Stimulated activated CD8-positive, alpha-beta memory T cell treated with anti-CD3 and anti-CD28 coated beads, Interleukin-7, amount 100 ng/mL, for 4 hours (primary cell): Measurements from ENCODE around the gene SPATA32.
"Not testable (repeated sequence)": the region's sequence is repeated elsewhere in the genome, so short reads cannot be mapped to it uniquely, and the experiment has no call there.

Experiments
- DNase-seq, 2 donors: peaks; one replicate each; pipeline ENCODE4 v3.0.0-alpha.2; 2020; ENCODE audit warnings: low read depth in 2 of 2

SPATA32 gene, protein sequence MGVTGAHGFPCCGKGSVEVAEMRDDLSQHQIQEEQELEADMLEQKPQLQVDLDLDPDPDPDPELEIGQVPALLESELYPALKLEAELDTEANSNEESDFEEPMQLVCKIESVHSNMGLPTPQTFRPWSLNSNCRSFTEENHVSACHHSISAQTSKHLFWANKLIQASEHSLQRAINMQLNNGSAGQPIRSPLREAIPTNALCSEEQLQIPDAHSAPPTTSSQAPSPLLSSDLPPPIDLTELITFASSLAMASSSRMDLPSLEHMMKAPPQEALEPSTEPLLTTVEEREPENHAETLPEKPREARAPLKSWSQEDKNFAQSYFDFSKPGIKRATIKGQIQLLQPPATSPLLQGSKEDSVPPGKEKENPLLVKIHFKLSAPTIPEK

DNA sequence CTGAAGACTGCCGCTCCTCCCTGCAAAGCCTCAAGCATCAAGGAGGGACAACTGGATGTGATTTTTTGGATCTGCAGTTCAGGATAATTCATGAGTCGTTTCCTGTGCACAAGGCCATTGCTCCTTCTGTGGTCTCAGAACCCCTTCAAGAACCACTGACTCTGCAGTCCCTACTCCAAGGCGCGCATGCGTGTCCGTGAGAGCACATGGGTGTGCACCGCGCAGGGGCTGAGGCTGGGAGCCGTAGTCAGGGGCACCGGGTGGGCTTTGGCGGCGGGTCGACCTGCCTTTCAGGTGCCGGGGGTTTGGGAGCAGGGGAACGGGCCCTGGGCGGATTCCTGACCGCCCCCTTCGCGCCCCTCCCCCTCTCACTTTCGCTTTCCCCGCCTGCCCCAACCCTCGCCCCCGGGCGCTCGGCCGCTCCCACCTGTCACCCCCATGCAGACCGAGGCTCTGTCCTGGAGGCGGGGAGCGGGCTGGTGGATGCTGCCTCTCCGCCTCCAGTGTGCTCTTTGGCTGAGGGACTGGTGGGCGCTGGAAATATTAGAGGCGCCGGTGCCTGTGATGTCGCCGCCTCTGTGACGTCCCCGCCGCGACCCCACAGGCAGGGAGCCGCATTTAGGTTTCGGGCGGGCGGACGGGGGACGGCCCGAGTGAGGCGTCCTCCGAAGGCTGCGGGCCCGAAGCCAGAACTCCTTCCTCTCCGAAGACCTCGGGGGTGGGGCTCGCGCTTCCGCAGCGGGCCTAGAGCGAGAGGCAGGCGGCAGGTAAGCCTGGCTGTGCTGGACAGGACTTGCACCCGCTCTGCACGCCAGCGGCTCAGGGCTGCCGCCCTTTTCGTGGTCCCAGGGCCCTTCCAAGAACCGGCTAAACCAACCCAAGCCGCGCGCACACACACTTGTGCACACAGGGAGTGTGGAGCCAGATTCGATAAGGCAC, at the start of gene SPATA32:
Gene SPATA32 (minus strand): TSS at position 518 of the 939 bp plus-strand sequence. CDS start 78 bp downstream, at position 440.
- peak; percentile 49 to 73 for DNase-seq

DNA sequence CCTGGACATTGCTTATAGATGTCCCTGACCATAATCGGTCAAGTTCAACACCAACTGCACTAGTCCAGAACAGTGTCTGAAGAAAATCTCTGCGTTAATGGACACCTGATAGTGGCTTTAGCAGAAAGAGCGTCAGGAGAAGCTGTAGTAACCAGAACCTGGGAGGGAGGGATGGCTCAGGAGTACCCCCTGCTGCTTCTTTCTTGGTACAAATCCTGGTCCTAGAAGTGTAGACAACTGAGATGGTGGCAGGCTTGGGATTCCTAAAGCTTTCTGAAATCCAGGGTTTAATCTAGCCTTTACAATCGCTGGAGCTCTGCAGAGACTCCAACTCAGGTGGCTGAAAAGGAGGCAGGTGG, 49.5 kb upstream of the SPATA32 start:
- DNase-seq: no peak

DNA sequence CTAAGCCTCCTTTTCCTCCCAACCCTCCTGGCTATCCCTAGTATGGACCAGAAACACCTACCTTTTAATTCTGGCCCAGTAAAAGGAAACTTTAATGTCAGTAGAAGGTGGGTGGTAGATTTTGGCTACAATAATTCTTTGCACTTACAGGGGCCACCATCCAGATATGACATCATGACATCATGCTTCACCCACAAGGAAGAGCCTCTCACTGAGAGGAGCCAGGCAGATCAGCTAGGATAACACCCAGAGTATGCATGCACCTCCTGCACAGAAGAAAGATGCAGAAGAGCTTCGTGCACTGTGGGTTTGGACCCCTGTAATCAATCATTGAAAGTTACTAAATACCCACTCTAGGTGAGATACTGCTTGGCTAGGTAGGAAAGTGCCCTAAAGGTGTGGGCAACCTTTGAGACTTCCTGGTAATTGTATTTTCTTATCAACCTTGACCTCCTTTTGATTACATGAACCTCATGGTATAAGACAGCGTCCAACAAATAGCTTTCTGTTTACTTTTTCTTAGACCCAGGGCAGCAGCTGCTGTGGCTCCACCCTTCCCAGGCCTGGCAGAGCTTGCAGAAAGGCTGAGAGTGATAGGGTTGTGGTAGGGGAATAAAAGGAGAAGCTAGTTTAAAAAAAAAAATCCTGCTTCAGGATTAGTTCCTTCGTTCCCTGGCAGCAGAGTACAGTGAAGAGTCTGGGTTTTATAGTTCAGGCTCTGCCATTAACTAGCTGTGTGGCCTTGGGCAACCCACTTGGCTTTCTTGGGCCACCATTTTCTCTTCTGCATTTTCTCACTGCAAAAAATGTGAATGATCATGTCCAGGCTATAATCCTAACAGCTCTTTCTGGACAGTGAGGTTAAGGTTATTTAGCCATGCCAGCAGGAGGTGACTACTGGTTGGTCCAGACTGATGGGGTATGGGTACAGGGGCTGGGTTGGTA, 48.8 kb upstream of the SPATA32 start:
- DNase-seq: no peak

DNA sequence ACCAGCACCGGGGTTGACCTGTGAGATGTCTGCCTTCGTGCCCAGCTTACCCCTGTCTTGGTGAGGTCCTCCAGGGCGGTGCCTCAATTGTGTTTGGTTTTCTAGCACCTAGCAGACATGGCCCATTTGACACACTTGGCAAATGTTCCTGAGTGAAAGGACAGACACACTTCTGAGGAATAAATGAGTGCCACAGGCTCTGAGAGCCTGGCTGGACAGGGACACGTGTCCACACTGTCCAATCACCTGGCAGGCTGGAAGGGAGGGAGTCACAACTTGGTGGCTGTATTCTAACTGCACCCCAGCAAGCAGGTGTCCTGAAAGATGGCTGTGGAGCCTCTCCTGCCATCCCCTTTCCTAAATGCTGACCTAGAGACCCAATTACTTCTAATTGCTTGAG, 47.5 kb upstream of the SPATA32 start:
- no peak for DNase-seq

DNA sequence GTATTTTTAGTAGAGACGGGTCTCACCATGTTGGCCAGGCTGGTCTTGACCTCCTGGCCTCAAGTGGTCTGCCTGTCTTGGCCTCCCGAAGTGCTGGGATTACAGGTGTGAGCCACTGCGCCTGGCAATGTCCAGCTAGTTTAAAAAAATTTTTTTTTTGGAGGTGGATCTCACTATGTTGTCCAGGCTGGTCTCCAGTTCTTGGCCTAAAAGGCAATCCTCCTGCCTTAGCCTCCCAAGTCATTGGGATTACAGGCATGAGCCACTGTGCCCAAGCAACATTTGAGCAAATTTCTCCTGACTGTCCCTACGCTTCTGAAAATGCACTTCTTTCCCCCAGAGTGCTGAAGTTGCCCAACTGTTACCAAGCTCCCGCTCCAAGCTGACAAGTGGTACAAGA, 46.9 kb upstream of the SPATA32 start:
- no peak for DNase-seq

DNA sequence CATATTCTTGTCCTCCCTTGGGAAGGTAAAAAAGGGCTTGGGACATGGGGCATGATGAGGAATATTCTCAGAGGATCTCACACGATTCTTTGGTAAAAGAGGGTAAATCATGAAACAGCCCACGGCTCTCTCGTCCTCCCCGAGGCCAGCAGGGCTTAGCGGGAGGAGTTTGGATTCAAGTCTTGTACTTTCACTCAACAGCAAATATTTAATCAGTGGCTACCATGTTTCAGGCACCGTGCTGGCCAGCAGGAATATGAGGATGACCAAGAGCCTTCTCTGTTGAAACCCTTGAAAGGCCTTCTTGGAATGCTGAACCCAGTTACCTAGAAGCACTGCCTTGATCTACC, 46.1 kb upstream of the SPATA32 start:
- DNase-seq: no peak

DNA sequence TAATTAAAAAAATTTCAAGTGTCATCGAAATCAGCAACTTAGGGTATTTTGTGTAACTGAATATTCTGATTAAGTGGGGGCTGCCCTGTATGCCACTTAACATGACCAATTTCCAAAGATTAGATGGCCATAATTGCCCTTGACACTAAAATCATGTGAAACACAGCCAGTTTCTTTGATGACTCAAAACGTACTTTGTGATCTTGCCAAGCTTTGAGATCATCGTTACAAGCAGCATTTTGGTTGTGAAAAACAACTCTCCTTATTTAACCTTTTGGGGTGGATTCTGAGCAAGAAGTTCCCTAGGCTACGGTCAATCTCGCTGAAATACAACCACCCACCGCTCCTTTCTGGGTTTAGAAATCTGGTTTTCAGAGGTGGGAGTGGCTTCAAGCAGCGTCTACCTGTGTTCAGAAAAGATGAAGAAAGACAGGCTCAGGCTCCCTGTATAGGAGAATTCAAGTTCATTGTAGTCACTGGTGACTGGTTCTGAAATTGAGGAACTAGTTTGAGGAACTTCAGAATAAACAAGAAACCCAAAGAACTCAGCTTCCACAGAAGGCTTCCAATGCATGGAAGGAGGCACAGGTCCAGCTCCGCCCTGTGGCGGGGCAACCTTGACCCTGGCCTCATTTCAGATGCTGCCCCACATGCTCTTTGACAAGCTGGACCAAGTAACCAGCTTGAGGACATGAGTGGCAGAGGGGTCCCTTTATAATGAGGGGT, 45.6 kb upstream of the SPATA32 start:
- peak in 1 of 2 donors; percentile 35 for DNase-seq

DNA sequence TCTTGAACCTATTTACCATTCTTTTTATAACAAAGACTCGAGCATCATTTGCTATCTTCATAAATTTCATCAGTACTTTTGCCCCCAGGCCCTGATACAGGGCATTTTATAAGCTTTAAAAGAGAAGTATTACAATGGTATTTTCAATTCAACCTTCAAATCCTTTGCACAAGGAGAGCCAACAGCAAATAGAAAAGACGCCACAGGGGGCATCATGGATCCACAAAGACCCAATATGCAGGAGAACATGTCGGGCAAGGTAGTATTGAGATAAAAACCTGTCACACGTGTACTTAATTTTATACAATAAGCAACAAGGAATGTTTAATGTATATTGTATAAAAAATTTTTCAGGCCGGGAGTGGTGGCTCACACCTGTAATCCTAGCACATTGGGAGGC, 44.7 kb upstream of the SPATA32 start:
- DNase-seq: no peak

DNA sequence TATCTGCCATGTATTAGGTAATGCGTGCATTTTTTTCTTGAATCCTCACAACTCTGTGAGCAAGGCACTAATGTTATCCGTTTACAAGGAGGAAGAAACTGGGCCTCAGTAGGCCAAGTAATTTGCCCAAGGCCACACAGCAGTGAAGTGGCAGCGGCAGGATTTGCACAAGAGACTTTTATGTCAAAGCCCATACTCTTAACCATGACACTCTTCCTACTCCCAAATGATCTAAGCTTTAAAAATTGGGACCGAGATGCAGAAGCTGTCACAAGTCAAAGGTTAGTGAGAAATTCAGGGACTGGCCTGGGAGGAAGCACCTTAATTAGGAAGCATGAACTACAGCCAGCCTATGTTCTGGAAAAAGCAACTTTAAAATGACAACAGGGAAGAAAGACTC, 44.2 kb upstream of the SPATA32 start:
- no peak for DNase-seq

DNA sequence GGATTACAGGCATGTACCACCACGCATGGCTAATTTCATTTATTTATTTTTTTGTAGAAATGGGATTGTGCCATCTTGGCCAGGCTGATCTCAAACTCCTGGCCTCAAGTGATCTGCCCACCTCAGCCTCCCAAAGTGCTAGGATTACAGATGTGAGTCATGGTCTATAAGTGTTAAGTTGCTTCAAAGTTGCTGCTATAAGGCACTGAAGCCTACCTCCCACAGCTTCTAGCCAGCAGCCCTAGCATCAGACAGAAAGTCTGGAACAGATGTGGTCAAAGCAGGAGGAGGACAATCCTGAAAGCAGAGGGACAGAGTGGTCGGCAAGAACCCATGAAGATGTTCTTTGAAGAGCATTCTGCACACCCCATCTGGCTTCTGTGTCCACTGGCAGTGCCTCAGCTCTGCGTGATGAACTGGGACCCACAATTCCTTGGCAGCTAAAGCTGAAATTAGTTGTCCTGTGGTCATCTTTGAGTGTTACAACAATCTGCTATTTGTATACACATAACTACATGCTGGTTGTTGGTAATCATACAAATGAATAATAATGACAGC, 43.7 kb upstream of the SPATA32 start:
- no peak for DNase-seq

DNA sequence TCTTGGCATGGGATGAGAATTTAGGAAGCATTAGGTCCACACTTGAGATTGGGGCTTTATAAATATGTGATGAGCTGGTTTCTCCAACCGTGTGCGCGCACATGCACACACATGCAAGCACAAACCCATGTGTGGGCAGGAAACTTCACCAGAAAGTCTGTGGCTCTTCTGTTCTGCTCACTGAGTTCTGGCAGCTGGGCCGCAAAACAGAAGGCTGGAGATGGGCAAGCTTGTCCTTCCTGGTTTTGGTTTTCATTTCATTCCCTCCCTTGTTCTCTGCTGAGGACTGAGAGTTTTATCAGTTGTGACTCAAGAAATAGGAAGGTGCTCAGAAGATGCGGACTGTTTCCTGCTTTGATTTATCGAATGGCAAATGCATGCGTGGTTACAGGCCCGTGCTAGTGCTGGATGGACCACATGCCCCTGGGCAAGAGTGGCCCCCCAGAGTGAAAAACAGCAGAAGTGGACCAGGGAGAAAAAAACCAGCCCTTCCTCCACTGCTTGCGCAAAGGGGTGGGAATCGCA, 40.8 kb upstream of the SPATA32 start:
- DNase-seq: peak; percentile 24 to 39

DNA sequence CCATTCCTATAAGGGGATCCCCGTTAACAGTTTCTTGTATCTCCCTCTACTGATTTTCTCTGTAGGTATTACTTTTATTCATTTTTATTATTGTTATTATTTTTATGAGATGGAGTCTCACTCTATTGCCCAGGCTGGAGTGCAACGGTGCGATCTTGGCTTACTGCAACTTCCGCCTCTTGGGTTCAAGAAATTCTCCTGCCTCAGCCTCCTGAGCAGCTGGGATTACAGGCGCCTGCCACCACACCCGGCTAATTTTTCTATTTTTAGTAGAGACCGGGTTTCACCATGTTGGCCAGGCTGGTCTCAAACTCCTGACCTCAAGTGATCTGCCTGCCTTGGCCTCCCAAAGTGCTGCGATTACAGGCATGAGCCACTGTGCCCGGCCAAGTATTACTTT, 40.3 kb upstream of the SPATA32 start:
- DNase-seq: not testable (repeated sequence)

DNA sequence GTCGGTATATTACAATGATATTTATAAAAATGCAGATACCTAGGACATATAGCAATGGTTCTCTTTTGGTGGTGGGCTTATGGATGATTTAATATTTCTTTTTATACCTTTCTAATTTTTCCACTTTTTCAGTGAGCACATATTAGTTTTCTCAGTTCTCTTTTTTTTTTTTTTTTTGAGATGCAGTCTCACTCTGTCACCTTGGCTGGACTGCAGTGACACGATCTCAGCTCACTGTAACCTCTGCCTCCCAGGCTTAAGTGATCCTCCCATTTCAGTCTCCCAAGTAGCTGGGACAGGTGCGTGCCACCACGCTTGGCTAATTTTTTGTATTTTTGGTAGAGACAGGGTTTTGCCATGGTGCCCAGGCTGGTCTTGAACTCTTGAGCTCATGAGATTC, 39.8 kb upstream of the SPATA32 start:
- DNase-seq: no peak

DNA sequence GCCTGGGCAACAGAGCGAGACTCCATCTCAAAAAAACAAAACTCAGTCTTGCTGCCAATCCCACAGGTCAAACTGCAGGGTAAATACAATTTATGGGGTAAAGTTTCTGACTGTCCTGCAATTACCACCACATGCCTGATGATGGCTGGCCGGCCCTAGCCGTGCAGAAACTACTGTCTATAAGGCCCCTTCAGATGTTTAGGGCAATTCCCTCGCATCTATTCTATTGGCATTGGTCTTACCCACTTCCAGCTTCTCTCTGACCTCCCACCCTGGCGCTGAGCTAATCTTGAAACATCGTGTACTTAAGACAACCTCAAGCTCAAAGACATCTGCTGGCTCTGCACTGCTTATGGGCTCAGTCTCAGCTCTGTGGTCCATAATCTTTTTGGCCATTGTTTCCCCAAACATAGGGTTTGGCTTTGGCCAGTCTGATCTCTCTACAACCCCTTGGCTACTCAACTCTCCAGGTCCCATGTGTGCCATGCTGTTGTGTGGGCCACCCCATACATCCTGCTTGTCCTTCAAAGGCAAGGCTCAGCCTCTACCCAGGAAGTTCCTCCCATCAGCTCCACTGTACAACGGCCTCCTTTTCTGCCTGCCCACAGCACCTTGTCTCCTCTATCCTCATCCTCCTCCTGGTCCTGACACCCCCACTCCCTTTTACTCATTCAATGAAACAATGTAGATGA, 38.3 kb upstream of the SPATA32 start:
- DNase-seq: no peak

DNA sequence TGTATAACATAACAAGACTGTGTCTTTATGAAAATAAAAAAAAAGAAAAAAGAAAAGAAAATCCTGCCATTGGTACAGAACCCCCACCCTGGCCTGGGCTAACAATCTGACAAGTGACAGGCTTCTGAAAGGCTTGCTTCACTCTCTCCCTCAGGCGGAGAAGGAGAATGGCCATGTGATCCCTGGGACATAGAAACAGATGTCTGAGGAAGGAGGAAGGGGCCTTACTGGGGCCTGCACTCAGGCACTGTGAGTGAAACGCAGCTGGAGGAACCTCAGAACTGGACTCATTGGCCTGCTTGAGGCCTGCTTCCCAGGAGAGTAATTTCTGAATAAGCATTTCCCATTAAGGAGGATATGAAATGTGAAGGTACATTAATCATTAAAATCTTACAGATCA, 37.5 kb upstream of the SPATA32 start:
- DNase-seq: no peak

DNA sequence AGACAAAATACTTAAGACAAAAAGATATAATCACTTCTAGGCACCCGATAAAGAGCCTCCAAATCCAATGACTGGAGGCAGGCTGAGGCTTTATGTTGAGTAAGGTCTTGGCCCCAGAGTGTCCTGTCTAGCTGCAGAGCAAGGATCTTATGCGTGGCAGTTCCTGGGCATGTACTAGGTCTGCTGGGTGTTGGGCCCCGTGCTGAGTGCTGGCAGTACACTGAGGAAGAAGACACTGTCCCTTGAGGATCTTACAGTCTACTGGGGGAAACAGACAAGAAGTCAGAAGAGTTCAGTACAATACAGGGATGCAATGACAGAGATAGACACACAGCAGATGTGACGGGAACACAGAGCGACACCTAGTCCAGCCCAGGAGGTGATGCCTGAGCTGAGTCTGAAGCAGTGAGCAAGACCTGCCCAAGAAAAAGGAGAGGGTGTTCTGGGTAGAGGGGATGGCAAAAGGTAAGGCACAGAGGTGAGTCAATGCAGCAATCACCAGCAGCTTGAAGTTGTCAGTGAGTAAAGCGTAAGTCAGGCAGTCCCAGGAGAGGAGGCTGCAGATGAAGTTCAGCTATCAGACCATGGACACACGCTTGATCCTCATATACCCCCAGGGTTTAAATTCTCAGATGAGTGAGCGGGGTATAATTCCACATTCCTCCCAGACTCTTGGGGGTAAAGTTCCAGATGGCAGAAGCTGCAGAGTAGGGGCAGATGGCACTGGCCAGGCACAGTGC, 36.8 kb upstream of the SPATA32 start:
- no peak for DNase-seq

DNA sequence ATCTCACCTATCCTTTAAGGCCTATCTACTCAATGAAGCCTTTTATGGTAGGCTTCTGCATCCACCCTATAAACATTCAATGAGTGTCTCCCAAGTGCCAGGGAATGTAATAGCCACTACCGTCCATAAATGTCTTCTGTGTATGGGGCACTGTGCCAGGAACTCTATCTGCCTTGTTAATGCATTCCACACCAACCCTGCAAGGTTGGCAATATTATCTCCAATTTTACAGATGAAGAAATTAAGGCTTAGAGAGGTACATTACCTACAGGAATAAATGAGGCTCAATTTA, 34.9 kb upstream of the SPATA32 start:
- no peak for DNase-seq

DNA sequence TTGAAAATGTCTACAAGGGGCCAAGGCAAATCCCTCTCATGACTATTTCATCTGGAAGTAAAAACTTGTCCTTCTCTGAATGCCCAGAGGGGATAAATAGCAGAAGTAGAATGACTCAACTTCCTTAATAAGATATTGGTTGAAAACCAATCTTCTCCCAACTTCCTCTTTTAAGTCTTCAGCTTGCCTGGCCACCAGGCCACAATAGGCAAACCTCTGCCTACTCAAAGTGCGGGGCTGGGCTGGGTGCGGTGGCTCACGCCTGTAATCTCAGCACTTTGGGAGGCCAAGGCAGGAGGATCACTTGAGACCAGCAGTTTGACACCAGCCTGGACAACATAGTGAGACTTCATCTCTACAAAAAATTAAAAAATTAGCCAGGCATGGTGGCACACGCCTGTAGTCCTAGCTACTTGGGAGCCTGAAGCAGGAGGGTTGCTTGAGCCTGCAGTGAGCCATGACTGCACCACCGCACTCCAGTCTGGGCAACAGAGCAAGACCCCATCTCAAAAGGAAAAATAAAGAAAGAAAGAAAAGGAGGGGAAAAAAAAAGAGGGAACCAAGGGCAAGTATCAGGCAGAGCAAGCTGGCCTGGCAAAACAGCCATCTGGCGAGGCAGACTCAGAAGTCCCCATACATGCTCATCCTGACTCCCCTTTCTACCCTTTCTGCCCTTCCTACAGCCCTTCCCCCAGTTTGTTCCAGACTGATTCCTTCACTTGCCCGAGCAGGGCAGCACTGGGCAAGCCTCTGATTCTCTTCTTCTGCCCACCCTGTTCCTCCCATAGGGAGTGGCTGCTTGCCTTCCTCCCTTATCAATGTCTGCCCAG, 34.3 kb upstream of the SPATA32 start:
- no peak for DNase-seq

DNA sequence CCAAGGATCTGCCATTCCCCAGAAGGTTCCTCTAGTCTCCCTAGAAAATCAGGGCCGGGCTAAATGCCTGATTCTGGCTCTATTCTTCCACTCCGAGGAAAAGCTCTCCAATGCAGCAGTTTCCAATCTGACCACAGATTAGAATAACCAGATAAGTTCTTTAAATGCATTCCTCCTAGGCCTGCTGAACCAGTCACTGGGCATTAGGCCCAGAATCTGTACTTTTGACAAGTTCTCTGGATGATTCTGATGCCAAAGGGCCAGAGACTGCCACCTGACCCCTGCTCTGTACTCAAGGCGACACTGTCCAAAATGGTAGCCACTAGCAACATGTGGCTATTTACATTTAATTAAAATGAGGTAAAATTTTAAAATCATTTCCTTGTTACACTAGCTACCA, 32.6 kb upstream of the SPATA32 start:
- DNase-seq: no peak
